ENCODE results near the gene ZMYND19.
A peak's percentile ranks its signal among the peaks of the same experiment; 100 is the strongest.
"Not testable (repeated sequence)": the region's sequence is repeated elsewhere in the genome, so short reads cannot be mapped to it uniquely, and the experiment has no call there.

ZMYND19 gene

DNA sequence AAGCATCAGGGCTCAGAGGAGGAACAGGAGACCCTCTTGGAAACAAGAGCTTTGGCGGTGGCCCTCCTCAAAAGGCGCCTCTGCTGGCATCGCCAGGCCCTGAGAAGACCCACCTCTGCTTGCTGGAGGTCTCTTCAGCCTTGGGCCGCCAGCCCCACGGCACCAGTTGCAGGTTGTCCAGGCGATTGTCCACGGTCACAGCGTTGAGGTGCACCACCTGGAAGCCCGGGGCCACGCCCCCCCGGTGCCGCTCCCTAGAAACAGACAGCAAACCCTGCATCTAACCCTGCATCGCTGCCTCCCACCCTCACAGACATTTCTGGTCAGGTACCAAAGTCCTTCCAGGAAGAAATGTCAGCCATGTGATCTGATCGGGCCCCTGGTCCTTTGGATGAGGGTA, 3.5 kb downstream of the ZMYND19 start:
- DNase-seq, result no peak

DNA sequence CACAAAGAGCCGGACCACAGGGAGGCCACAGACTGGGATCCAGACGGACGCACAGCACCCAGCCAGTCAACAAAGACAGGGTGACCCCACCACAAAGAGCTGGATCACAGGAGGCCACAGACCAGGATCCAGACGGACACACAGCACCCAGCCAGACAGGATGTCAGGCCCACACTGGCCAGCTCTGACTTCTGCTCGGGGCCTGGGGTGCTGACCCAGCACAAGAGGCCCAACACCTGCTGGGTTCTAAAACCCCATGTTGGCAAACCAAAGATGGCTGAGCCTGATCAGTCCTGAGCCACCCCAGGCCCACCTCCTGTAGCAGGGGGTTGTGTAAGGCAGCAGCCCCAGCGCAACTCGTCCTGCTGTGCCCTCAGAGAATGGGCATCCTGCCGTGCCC, 6.4 kb downstream of the ZMYND19 start:
- no peak for DNase-seq

GRCh38 chr9:137583347-137583746, 7.0 kb downstream of the ZMYND19 start:
- no peak for DNase-seq

GRCh38 chr9:137582286-137582860, 7.9 kb downstream of the ZMYND19 start:
- DNase-seq, result peak; percentile 21 to 27

- DNase-seq, result no peak
Observed at GRCh38 chr9:137581361-137582285, 8.7 kb downstream of the ZMYND19 start.

- no peak for DNase-seq
Observed at GRCh38 chr9:137580954-137581322, 9.4 kb downstream of the ZMYND19 start.

DNA sequence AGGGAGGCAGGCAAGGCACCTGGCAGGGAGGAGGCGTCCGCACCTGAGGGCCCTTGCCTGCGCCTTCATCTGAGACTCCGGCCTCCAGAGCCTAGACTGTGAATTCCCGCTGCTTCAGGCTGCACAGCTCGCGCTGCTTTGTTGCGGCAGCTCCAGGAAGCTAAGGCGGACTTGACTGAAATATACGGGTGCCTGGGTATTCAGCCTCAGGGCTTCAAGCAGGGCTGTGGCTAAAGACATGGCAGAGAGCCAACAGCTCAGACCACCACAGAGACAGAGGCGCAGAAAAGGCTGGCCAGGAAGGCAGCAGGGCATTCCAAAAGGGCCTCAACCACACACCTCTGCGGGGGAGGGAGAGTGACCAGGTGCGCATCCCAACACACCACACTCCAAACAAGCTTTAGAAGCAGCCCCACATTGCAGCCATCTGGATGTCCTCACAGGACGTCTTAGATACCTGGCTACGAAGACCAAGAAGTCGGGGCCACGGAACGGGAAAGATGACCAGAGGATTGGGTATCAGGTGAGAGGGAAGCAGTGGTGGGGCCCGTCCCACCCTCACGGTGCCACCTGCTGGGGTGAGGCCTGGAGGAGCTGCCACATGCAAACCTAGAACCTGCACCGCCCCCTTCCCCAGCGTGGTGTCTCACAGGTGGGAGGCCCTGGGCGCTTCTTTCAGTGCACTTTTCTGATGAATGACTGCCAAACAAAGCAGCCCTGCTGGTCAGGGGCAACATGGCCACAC, 9.9 kb downstream of the ZMYND19 start:
- DNase-seq, result no peak

DNA sequence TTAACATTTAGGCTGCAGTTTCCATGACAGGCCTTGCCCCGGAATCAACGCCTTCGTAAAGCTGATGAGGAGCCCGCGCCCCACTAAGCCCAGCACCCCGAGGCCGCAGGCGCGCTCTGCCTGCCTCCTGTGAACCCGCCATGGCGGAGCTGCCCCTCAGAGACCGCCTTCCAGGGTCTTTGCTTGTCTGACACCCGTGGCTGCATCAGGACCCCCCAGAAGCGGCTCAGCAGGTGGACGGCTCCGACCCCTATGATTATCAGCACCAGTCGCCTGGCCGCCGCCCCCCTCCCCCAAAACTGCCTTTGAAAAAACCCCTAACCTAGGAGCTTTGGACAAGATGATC, 11.1 kb downstream of the ZMYND19 start:
- no peak for DNase-seq

GRCh38 chr9:137578518-137579258, 11.6 kb downstream of the ZMYND19 start, which contains the start of gene DPH7:
Gene DPH7, minus strand, starts transcription at chr9:137578925. Its CDS starts 148 bp downstream, at chr9:137578777.
- DNase-seq, result peak; percentile 95 to 96

- no peak for DNase-seq
Observed at GRCh38 chr9:137575716-137576411, 14.4 kb downstream of the ZMYND19 start.

DNA sequence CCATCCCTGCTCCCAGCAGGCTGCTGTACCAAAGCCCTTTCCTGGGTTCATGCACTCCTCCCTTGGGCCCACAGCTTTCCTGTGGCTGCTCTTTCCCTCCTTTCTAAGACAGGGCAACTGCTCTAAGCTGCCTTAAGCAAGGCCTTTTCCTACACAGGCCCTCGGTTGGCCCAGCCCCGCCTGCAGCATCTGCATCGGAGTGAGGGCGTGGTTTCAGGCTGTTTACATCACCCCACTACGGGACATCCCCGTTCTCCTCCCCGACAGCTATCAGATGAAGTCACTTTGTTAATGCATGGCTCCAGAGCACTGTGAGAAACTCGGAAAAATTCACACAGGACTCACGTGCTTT, 15.0 kb downstream of the ZMYND19 start:
- DNase-seq, result no peak

DNA sequence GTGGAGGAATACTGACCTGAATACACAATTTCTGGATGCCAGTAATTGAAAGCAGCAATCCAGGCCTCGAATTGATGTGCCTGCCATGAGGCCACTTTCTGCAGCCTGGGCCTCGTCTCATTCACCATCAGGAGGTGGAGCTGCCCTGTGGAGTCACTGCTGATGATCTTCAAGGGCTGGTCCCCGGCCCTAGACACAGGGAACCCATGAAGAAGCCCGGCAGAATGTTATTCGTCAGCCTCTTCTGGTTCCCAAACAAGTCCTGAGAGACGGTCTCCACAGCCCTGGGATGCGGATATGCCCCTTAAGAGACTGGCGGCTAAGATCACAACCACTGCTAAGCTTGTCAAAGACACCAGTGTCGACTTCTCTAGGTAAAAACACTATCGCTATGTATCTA, 16.1 kb downstream of the ZMYND19 start:
- no peak for DNase-seq

GRCh38 chr9:137570566-137570965, 19.7 kb downstream of the ZMYND19 start:
- no peak for DNase-seq

DNA sequence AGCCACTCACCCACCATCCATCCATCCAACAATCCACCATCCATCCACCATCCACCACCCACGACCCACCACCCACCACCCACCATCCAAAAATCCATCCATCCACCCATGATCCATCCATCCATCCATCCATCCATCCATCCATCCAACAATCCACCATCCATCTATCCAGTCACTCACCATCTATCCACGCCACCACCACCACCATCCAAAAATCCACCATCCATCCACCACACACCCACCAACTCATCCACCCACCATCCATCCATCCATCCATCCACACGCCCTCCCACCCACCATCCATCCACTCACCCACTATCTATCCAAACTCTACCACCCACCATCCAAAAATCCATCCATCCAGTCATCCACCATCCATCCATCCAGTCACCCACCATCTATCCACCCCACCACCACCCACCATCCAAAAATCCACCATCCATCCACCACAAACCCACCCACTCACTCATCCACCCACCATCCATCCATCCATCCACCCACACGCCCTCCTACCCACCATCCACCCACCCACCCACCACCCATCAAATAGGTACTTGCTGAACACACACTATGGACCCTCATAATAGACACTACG, 20.6 kb downstream of the ZMYND19 start:
- no peak for DNase-seq

DNA sequence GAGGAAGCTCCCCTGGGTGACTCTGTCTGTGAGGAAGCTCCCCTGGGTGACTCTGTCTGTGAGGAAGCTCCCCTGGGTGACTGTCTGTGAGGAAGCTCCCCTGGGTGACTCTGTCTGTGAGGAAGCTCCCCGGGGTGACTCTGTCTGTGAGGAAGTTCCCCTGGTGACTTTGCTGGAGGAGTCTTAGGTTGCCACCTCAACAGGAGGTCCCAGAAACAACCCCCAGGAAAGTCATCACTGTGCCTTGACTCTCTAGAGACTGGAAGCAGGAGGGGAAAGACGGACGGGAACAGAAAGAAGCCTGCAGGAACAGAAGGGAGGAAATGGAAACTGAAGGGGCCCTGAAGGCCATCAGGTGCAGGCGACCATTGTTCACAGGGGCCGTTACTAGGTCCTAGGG, 21.9 kb downstream of the ZMYND19 start:
- DNase-seq, result not testable (repeated sequence)

DNA sequence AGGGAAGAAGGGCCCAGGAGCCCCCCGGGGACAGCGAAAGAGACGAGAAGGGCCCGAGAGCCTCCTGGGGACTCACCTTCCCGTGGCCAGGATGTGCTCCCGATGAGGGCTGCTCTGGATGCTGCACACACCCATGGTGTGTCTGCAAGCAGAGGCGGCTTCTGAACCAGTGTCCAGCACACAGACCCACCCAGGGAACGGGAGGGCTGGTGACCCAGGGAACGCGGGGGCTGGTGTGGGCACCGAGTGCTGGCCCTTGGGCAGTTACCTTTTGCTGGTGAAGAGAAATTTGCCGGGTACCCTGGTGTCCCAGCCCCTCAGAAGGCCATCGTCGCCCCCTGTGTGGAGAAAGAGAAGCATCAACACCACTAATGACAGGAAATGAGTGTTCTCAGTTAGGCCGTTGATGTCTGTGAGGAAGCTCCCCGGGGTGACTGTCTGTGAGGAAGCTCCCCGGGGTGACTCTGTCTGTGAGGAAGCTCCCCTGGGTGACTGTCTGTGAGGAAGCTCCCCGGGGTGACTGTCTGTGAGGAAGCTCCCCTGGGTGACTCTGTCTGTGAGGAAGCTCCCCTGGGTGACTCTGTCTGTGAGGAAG, 25.4 kb downstream of the ZMYND19 start:
- DNase-seq, result no peak

DNA sequence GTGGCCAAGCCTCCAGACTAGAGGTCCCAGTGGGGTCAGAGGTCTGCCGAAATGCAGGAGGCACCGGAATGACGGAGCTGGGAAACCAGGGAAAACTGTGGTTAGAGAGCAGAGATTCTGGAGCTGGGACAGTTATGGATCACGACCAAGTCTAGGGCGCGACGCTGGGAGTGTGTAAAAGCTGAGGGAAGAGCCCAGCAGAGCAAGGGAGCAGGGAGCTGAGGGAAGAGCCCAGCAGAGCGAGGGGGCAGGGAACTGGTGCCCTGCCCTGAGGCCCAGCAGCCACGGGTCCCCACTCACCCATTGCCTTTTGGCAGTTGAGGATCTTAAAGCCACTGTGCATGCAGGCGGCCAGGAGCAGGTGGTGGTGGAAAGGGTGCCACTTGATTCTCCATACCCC, 26.2 kb downstream of the ZMYND19 start:
- DNase-seq, result no peak

- DNase-seq, result no peak
Observed at GRCh38 chr9:137558127-137558526, 32.2 kb downstream of the ZMYND19 start.

- DNase-seq, result no peak
Observed at GRCh38 chr9:137556069-137556838, 34.1 kb downstream of the ZMYND19 start.

- DNase-seq, result no peak
Observed at GRCh38 chr9:137555179-137555578, 35.1 kb downstream of the ZMYND19 start.

- DNase-seq, result no peak
Observed at GRCh38 chr9:137554349-137554748, 36.0 kb downstream of the ZMYND19 start.

All from inflammatory macrophage (primary cell).